IMR-90 (cell line): ENCODE measurements around the gene NADK2. TPM values are rescaled to one million over a fixed set of nuclear protein-coding genes. Genes with fewer than 3 reads are reported as not detected.

ENCODE experiments used
- ATAC-seq: fragments of 200-7000 bp; cut with Tn5 transposase; 2 replicates; pipeline ENCODE4 v1.9.1; 2020; ENCODE audit warnings: low read depth, mild to moderate bottlenecking, moderate library complexity
- BruUV-seq: library from RNA; stranded (reverse); fragments of 400-500 nt; replicated peaks from 2 replicates; lab custom pipeline; 2021; lab: Mats Ljungman, UMichigan
- CTCF ChIA-PET: fragments of 300-600 bp; formaldehyde crosslinking; extraction: SDS; loops from one replicate; lab custom pipeline; 2021; ENCODE audit warnings: antibody characterized with exemption; lab: Yijun Ruan, JAX
- POLR2A ChIA-PET: fragments of 300-600 bp; sonication (Branson Sonifier 250); formaldehyde crosslinking; loops from one replicate; lab custom pipeline; 2022; ENCODE audit warnings: antibody characterized with exemption; ENCODE audit not compliant: unreplicated experiment; lab: Charles Lee
- DNase-seq: peaks from one replicate; pipeline ENCODE4 v3.0.0; 2013
- H2AFZ ChIP-seq: replicated peaks from 2 replicates; pipeline ENCODE3; 2013; ENCODE audit warnings: low read length, mild to moderate bottlenecking; ENCODE audit not compliant: poor library complexity
- H2AK5ac ChIP-seq: 2 replicates; pipeline ENCODE4 v1.6.1; 2013; ENCODE audit warnings: low read depth, low read length, inconsistent platforms
- H2AK9ac ChIP-seq: replicated peaks from 2 replicates; pipeline ENCODE3; 2013; ENCODE audit warnings: mild to moderate bottlenecking, low read depth, low read length, moderate library complexity; ENCODE audit not compliant: poor library complexity
- H2BK120ac ChIP-seq: 2 replicates; pipeline ENCODE4 v1.6.1; 2013; ENCODE audit warnings: low read depth, low read length, inconsistent platforms
- H2BK15ac ChIP-seq: 3 replicates; pipeline ENCODE4 v1.6.1; 2013; ENCODE audit warnings: low read depth, low read length, inconsistent platforms
- H2BK20ac ChIP-seq: 2 replicates; pipeline ENCODE4 v1.6.1; 2013; ENCODE audit warnings: low read depth, mild to moderate bottlenecking, inconsistent platforms, low read length, moderate library complexity
- H2BK5ac ChIP-seq: 2 replicates; pipeline ENCODE4 v1.6.1; 2013; ENCODE audit warnings: mild to moderate bottlenecking, low read depth, low read length, inconsistent platforms; ENCODE audit not compliant: poor library complexity, severe bottlenecking
- H3K14ac ChIP-seq: replicated peaks from 2 replicates; pipeline ENCODE4 v1.6.1; 2013; ENCODE audit warnings: low read depth, low read length, inconsistent platforms
- H3K18ac ChIP-seq: 2 replicates; pipeline ENCODE4 v1.6.1; 2013; ENCODE audit warnings: low read depth, low read length, control low read depth
- H3K23ac ChIP-seq: 2 replicates; pipeline ENCODE4 v1.6.1; 2013; ENCODE audit warnings: low read depth, low read length, inconsistent platforms
- H3K27ac ChIP-seq: 2 replicates; pipeline ENCODE4 v1.5.1; 2013; ENCODE audit warnings: mild to moderate bottlenecking, control low read depth, low read length; ENCODE audit not compliant: insufficient read depth
- H3K27me3 ChIP-seq: 2 replicates; pipeline ENCODE4 v1.6.1; 2013; ENCODE audit warnings: low read length; ENCODE audit not compliant: control insufficient read depth, insufficient read depth
- H3K36me3 ChIP-seq: 2 replicates; pipeline ENCODE4 v1.6.1; 2013; ENCODE audit warnings: low read length, mixed read lengths; ENCODE audit not compliant: control insufficient read depth, insufficient read depth
- H3K4ac ChIP-seq: 2 replicates; pipeline ENCODE4 v1.6.1; 2013; ENCODE audit warnings: low read depth, low read length, inconsistent platforms
- H3K4me1 ChIP-seq: 2 replicates; pipeline ENCODE4 v1.6.1; 2013; ENCODE audit warnings: low read length, mixed read lengths; ENCODE audit not compliant: control insufficient read depth, insufficient read depth
- H3K4me2 ChIP-seq: 2 replicates; pipeline ENCODE4 v1.6.1; 2013; ENCODE audit warnings: low read depth, mild to moderate bottlenecking, control low read depth, low read length, moderate library complexity
- H3K4me3 ChIP-seq: 2 replicates; pipeline ENCODE4 v1.5.1; 2013; ENCODE audit warnings: low read depth, mild to moderate bottlenecking, control low read depth, low read length, moderate library complexity; ENCODE audit not compliant: insufficient read depth
- H3K56ac ChIP-seq: 2 replicates; pipeline ENCODE4 v1.6.1; 2013; ENCODE audit warnings: low read length, inconsistent platforms; ENCODE audit not compliant: insufficient read depth; ENCODE audit errors: extremely low read depth
- H3K79me1 ChIP-seq, 2 experiments: 2 replicates each; pipeline ENCODE4 v1.6.1; 2013; ENCODE audit warnings: low read length in 2 of 2, inconsistent platforms in 1 of 2, low read depth in 1 of 2
- H3K9ac ChIP-seq: 2 replicates; pipeline ENCODE4 v1.6.1; 2013; ENCODE audit warnings: low read depth, low read length, control low read depth
- H3K9me1 ChIP-seq: 2 replicates; pipeline ENCODE4 v1.6.1; 2013; ENCODE audit warnings: low read length, inconsistent platforms; ENCODE audit not compliant: insufficient read depth
- H3K9me3 ChIP-seq: 2 replicates; pipeline ENCODE4 v1.6.1; 2013; ENCODE audit warnings: low read length; ENCODE audit not compliant: control insufficient read depth, insufficient read depth
- H4K20me1 ChIP-seq: 2 replicates; pipeline ENCODE4 v1.6.1; 2013; ENCODE audit warnings: low read length, inconsistent platforms; ENCODE audit not compliant: insufficient read depth
- H4K5ac ChIP-seq: 2 replicates; pipeline ENCODE4 v1.6.1; 2013; ENCODE audit warnings: mild to moderate bottlenecking, low read depth, low read length, control low read depth
- H4K8ac ChIP-seq, 2 experiments: 2 replicates each; pipeline ENCODE4 v1.6.1; 2013; ENCODE audit warnings: low read depth in 2 of 2, low read length in 2 of 2, control low read depth in 1 of 2, inconsistent platforms in 1 of 2
- H4K91ac ChIP-seq: 2 replicates; pipeline ENCODE4 v1.6.1; 2013; ENCODE audit warnings: low read depth, low read length, inconsistent platforms; ENCODE audit not compliant: insufficient read depth
- CHD1 ChIP-seq: IDR thresholded peaks from 2 replicates; pipeline ENCODE4 v1.6.1; 2012; ENCODE audit warnings: low read depth, low read length, improper control_type of control experiment
- MAFK ChIP-seq: IDR thresholded peaks from 2 replicates; pipeline ENCODE4 v1.6.1; 2012; ENCODE audit warnings: low read depth, low read length, improper control_type of control experiment
- WGBS, 2 experiments: methylation state at CpG; one replicate each; pipeline versions ENCODE4 v1.1.5 to v1.1.7; 2013; ENCODE audit warnings: missing lambda C conversion rate in 2 of 2; ENCODE audit not compliant: insufficient read length in 1 of 2; ENCODE audit errors: extremely low coverage in 2 of 2; 5-methylcytosine and 5-hydroxymethylcytosine counted together
- dilution Hi-C: fragments of 300-500 bp; cut with HindIII; formaldehyde crosslinking; loops from one replicate; pipeline ENCODE4 v1.14.3; 2018; ENCODE audit warnings: low sequenced_read_pairs; ENCODE audit not compliant: unreplicated experiment
- in situ Hi-C: fragments of 300-500 bp; cut with MboI; formaldehyde crosslinking; loops from 3 replicates; pipeline ENCODE4 v1.14.3; 2019; ENCODE audit warnings: low sequenced_read_pairs, inconsistent platforms, mixed read lengths
- intact Hi-C: fragments of 100-400 bp; cut with micrococcal nuclease; formaldehyde crosslinking; loops from 2 replicates; pipeline ENCODE4 v1.10.0; 2022
- polyA plus RNA-seq, 3 experiments: library from polyadenylated mRNA; depleted of rRNA; stranded (reverse); fragments of >200 nt; gene quantifications; 2 replicates each; pipeline ENCODE4 v1.2.3, GENCODE V29; 2012; ENCODE audit warnings: low replicate concordance in 1 of 3
- total RNA-seq: library from RNA; depleted of rRNA; stranded (reverse); fragments of >200 nt; gene quantifications from 2 replicates; pipeline ENCODE4 v1.2.3, GENCODE V29; 2012

Gene NADK2
- total and polyA plus RNA-seq, 2 of the 4 experiments (the other 2 are of a cell fraction) = 7.4 to 17.4 TPM

- peak; percentile 67 for TF ChIP-seq MAFK
- no peak for TF ChIP-seq CHD1
- intact Hi-C loops (loop anchor here (10.0 kb wide), 2 partner anchors 224 to 524 kb away; no protein-coding TSS in a partner anchor), dilution Hi-C loops (no loop called here), in situ Hi-C loops (loop anchor here (10.0 kb wide), 1 partner anchor 134 kb away; the partner anchor contains the start of gene RANBP3L)
- Histone ChIP-seq H2AK5ac (no peak overlapping the region), H4K20me1 (no peaks in the 10 kb centered on the region), H3K36me3 (peaks cover 47% of the 10 kb centered on the region), H2AK9ac (no peak overlapping the region), H4K5ac (no peak overlapping the region), H3K27ac (no peak overlapping the region), H3K4me3 (no peak overlapping the region), H4K91ac (no peak overlapping the region), H3K4me1 (0 out of 2 replicates have a peak, but pooled peaks cover 5% of the 10 kb centered on the region), H2BK15ac (no peak overlapping the region), H3K79me1 (peaks cover 13 to 20% of the 10 kb centered on the region in 2 experiments; a peak in 2 of 4 replicates), H2BK120ac (no peak overlapping the region), H3K18ac (no peak overlapping the region), H4K8ac (no peak overlapping the region), H3K9me1 (peaks cover 5% of the 10 kb centered on the region; the same call in 1 of the 2 replicates), H3K14ac (no peak overlapping the region), H3K4me2 (no peak overlapping the region), H3K4ac (no peak overlapping the region), H3K23ac (no peak overlapping the region), H2BK5ac (no peak overlapping the region), H2BK20ac (no peak overlapping the region), H3K9ac (no peak overlapping the region), H2AFZ (no peak overlapping the region), H3K9me3 (no peaks in the 10 kb centered on the region), H3K56ac (no peak overlapping the region), H3K27me3 (no peaks in the 10 kb centered on the region)
- DNase-seq = no peak
- no TSS peak for BruUV-seq
- no peak for ATAC-seq
- POLR2A ChIA-PET = no interaction called here
- CTCF ChIA-PET = no interaction called here
- WGBS, 2 experiments = no CpG with 5 or more reads among the region's 5 CpGs
These were observed 70.8 kb downstream of the NADK2 start for GRCh38 chr5:36170832-36171424.
